Nephron progenitor cell (in vitro differentiated cells): Measurements from ENCODE around the gene ITGA3.

ENCODE experiments used
- DNase-seq: peaks from one replicate; pipeline ENCODE4 v3.0.0; 2021
- H3K27ac Mint-ChIP-seq: 2 replicates; pipeline ENCODE4 v1.8.0; 2021; ENCODE audit warnings: mild to moderate bottlenecking, moderate library complexity, mixed read lengths
- H3K27me3 Mint-ChIP-seq: 2 replicates; pipeline ENCODE4 v1.8.0; 2021; ENCODE audit warnings: mild to moderate bottlenecking, low read depth, mixed read lengths; ENCODE audit not compliant: poor library complexity
- H3K36me3 Mint-ChIP-seq: 2 replicates; pipeline ENCODE4 v1.8.0; 2021; ENCODE audit warnings: low read depth, mixed read lengths
- H3K4me1 Mint-ChIP-seq: 2 replicates; pipeline ENCODE4 v1.8.0; 2021; ENCODE audit warnings: mixed read lengths
- H3K4me3 Mint-ChIP-seq: 2 replicates; pipeline ENCODE4 v1.8.0; 2021; ENCODE audit warnings: mild to moderate bottlenecking, moderate library complexity, mixed read lengths
- H3K9me3 Mint-ChIP-seq: 2 replicates; pipeline ENCODE4 v1.8.0; 2021; ENCODE audit warnings: mild to moderate bottlenecking, moderate library complexity, mixed read lengths
- TF ChIP-seq, protein P1 (sequence below): fragments of 200-600 bp; sonication (generic); IDR thresholded peaks from 2 replicates; pipeline ENCODE4 v1.5.0; 2021; ENCODE audit warnings: antibody characterized with exemption

Gene ITGA3

DNA sequence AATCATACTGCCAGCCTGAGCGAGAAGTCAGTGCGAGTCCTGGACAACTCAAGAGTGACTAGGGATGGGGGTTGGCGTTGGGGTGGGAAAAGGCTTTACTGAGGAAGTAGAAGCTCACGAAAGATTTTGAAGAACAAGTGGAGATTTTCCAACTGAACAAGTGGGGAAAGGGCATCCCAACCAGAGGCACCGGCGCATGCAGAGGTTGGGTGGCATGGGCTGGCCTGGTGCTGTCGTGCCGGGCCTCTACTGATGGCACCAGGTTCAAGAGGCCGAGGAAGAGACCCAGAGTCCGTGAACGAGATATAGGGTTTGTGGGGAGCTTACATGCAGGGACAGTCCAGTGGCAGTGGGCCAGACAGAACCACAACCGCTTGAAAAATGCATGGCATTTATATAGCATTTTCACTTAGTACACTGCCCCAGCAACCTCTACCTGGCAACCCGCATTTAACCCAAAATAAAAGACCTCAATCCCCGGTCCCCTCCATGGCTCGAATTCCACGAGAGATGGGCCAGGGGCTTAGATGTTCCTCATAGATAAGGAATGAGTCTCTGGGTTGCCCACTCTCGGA is 7.7 kb upstream of the ITGA3 start:
- TF ChIP-seq, protein P1, sequence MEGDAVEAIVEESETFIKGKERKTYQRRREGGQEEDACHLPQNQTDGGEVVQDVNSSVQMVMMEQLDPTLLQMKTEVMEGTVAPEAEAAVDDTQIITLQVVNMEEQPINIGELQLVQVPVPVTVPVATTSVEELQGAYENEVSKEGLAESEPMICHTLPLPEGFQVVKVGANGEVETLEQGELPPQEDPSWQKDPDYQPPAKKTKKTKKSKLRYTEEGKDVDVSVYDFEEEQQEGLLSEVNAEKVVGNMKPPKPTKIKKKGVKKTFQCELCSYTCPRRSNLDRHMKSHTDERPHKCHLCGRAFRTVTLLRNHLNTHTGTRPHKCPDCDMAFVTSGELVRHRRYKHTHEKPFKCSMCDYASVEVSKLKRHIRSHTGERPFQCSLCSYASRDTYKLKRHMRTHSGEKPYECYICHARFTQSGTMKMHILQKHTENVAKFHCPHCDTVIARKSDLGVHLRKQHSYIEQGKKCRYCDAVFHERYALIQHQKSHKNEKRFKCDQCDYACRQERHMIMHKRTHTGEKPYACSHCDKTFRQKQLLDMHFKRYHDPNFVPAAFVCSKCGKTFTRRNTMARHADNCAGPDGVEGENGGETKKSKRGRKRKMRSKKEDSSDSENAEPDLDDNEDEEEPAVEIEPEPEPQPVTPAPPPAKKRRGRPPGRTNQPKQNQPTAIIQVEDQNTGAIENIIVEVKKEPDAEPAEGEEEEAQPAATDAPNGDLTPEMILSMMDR: no peak
- Mint-ChIP-seq H3K9me3 (no peaks in the 10 kb centered on the region), H3K36me3 (no peaks in the 10 kb centered on the region), H3K27ac (peak overlapping the region; percentile 29), H3K4me3 (no peak overlapping the region), H3K27me3 (peaks cover 10% of the 10 kb centered on the region), H3K4me1 (peaks cover 72% of the 10 kb centered on the region)
- DNase-seq: no peak

DNA sequence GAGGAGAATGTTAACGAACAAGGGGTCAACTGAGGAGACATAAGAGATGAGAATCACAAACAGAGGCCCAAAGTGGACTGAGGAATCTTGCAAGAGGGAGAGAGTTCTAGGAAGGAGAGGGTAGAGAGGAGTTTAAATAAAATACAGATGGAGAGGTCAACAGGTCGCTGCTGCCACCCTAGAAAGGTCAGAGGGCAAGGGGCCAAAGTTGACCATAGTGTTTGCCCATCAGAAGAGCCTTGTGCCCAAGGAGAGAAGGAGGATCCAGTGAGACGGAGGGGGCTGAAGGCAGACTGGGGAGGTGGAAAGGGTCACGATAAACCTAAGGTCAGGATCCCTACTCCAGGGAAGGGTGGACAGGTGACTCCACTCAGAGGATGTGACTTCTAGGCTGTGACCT is 6.9 kb upstream of the ITGA3 start:
- TF ChIP-seq, protein P1: no peak
- Mint-ChIP-seq H3K27me3 (peaks cover 10% of the 10 kb centered on the region), H3K27ac (no peak overlapping the region), H3K36me3 (no peaks in the 10 kb centered on the region), H3K4me1 (peaks cover 74% of the 10 kb centered on the region), H3K4me3 (no peak overlapping the region), H3K9me3 (no peaks in the 10 kb centered on the region)
- no peak for DNase-seq

DNA sequence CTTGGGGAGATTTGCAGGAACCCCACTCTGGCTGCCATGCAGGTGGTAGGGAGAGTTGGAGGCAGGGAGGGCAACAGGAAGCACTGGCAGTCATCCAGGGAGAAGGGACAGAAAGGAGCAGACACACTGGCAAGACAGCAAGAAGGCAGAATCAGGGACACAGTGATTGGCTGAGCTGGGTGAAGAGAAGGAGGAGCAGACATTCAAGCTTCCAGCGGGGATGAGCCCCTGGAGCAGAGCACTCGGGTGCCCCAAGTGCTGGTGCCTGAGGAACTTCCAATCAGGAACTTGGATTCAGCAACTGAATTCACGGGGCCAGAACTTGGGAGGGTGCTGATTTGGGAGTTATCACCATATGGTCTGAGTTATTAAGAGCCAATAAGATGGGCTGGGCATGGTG is 6.3 kb upstream of the ITGA3 start:
- DNase-seq: no peak
- Mint-ChIP-seq H3K4me3 (no peak overlapping the region), H3K36me3 (no peaks in the 10 kb centered on the region), H3K9me3 (no peaks in the 10 kb centered on the region), H3K4me1 (peaks cover 73% of the 10 kb centered on the region), H3K27ac (no peak overlapping the region), H3K27me3 (peaks cover 12% of the 10 kb centered on the region)
- TF ChIP-seq, protein P1: no peak

DNA sequence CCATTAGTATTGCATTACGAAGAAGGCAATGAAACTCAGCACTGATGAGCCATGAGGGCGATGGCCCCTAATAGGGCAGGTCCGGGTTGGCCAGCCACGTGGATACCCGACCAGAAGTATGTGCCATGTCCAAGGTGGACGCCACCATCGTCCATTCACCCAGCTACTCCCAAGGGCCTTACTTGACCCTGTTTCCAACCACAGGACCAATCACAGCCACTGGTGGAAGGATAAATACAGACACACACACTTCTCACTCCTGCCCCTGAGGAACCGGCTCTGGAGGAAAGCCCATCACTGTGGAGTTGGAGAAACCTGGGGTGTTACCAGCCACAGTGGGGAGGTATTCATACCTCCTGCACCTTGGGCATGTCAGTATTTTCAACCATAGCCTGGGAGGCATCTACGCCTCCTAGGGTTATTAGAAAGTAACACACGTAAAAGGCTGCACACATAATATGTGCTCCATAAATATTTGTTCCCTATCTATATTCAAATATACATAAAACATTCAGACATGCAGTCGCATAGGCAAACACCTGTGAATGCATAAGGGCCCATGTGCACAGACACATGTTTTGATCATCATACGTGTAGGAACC is 5.4 kb upstream of the ITGA3 start:
- Mint-ChIP-seq H3K27me3 (peaks cover 21% of the 10 kb centered on the region), H3K4me1 (peaks cover 81% of the 10 kb centered on the region), H3K9me3 (no peaks in the 10 kb centered on the region), H3K4me3 (no peak overlapping the region), H3K36me3 (no peaks in the 10 kb centered on the region), H3K27ac (no peak overlapping the region)
- TF ChIP-seq, protein P1: no peak
- DNase-seq: no peak

DNA sequence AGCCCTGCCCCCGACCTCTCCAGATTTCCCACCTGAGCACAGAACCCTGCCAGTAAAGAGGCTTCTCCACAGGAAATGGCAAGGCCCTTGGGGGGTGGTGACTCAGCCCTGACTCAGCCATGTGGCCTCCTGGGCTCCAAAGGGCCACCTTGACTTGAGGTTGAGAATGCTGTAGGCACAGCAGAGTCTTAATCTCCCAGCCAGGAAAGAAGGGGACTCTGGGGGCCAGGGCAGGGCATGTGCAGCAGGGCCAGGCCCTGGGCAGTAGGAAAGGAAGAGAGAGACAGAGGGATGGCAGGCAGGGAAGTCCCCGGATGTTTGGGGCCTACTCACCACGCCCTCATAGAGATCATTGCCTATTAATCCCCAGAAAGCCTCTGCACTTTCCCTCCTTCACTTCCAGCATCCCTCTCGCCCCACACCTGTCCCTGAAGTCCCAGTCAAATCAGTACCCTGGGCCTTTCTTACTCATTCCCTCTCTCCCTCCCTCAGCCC is 4.8 kb upstream of the ITGA3 start:
- DNase-seq: no peak
- peaks cover 84% of the 10 kb centered on the region for H3K4me1 Mint-ChIP-seq
- H3K4me3 Mint-ChIP-seq: no peak overlapping the region
- TF ChIP-seq, protein P1: no peak
- H3K27ac Mint-ChIP-seq: peak overlapping the region; percentile 42
- H3K36me3 Mint-ChIP-seq: no peaks in the 10 kb centered on the region
- no peaks in the 10 kb centered on the region for H3K9me3 Mint-ChIP-seq
- peaks cover 21% of the 10 kb centered on the region for H3K27me3 Mint-ChIP-seq

DNA sequence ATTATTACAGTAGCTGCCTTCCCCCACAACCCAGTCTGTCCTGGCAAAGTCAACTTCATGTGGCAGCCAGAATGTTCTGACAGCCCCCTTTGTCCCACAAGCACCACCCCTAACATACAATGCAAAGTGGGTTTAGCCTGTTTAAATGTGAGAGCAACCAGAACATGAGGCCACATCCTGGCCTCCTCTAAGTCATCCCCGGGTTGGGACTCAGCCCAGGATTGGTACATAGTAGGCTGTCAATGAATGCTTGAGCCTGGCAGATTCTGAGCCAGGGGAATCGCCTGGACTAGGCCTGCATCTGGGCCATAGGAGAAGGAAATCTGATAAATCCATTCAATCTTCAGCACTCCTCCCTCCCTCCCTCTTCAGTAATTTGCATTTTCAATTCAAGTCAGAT is 4.3 kb upstream of the ITGA3 start:
- Mint-ChIP-seq H3K27me3 (peaks cover 20% of the 10 kb centered on the region), H3K36me3 (no peaks in the 10 kb centered on the region), H3K4me1 (peaks cover 85% of the 10 kb centered on the region), H3K4me3 (no peak overlapping the region), H3K9me3 (no peaks in the 10 kb centered on the region), H3K27ac (peak overlapping the region; percentile 42)
- TF ChIP-seq, protein P1: no peak
- DNase-seq: no peak
